ENCODE data around the gene IFITM10. TPM values are rescaled to one million over a fixed set of nuclear protein-coding genes. Genes with fewer than 3 reads are reported as not detected.
"Not testable (repeated sequence)": the region's sequence is repeated elsewhere in the genome, so short reads cannot be mapped to it uniquely, and the experiment has no call there.

IFITM10 gene
- polyA plus RNA-seq, 3 donors = 0.11 to 0.30 (median 0.14) TPM

DNA sequence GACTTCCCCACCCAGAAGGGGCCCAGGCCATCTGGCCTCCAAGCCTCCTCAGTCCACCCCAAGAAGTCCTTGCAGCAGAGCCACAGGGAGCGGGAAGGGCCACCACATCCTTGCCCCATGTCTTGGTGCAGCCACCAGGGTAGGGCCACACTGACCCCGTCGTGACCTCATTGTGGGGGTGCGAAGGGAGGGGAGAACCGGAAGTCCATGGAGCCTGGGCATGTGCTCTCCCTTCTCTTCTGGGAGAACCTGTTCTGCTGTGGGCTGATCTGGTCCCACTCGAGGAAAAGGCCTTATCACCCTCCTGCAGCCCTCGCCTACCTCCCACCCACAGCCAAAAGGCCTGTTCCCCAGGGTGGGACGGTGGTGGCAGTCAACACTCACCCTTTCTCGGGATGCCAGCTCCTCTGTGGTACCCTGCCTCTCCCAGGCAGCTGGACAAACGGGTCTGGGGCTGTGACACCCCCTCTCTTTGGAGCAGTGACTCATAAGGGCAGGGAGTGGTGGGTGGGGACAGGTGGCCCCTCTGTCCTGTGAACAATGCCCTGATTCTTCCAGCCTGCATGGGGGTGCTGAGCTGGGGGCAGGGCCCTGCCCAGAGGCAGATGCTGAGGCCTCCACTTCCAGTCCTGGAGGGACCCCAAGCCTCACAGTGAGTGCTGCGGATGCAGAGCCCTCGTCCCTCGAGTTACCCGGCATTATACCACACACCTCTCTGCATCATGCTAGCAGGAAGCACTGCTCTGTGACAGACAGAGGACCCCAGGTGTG, 27.9 kb upstream of the IFITM10 start:
- DNase-seq (ENCODE audit: low read depth in 3 of 3, low spot score in 2 of 3) = no peak

DNA sequence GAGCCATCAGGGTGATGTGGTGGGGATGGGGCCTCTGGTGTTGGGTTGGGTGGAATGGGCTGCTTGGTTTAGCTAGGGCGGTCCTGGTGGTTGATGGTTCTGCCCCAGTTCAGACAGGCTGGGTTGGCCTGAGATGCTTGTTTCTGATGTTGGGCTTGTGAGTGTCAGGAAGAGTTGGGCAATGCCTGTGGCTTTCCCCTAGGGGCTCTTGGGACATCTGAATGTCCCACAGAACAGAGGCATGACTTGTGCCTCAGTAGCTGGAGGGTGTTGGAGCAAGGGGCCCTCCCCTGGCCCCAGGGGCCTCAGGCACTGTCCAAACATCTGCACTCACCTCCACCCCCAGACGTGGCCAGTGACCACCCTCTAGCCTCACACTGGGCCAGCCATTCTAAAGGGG, 27.3 kb upstream of the IFITM10 start:
- DNase-seq (ENCODE audit: low read depth in 3 of 3, low spot score in 2 of 3) = no peak

DNA sequence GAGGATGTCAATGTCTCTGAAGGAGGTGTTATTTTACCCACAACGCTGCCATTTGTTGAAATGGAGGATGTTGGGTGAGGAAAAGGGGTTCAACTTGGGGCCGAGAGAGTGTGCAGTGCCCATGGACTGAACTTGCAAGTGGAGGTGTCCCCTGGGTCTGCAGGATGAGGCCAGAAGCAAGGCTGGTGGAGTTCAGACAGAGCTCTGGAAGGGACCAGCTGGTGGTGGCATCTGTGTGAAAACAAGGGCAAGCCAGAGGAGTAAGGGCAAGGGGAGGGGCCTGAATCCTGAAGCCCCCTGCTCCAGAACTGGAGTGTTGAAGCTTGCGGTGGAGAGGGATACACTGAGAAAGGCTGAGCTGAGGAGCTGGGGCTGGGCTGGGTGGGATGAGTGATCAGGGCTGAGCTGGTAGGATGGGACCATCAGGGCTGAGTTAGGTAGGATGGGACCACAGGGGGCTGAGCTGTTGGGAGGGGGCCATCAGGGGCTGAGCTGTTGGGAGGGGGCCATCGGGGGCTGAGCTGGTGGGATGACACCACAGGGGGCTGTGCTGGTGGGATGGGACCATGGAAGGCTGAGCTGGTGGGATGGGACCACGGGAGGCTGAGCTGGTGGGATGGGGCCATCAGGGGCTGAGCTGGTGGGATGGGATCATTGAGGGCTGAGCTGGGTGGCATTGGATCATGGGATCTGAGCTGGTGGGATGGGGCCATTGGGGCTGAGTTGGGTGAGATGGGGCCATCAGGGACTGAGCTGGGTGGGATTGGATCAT, 26.7 kb upstream of the IFITM10 start:
- DNase-seq (ENCODE audit: low read depth in 3 of 3, low spot score in 2 of 3) = no peak

DNA sequence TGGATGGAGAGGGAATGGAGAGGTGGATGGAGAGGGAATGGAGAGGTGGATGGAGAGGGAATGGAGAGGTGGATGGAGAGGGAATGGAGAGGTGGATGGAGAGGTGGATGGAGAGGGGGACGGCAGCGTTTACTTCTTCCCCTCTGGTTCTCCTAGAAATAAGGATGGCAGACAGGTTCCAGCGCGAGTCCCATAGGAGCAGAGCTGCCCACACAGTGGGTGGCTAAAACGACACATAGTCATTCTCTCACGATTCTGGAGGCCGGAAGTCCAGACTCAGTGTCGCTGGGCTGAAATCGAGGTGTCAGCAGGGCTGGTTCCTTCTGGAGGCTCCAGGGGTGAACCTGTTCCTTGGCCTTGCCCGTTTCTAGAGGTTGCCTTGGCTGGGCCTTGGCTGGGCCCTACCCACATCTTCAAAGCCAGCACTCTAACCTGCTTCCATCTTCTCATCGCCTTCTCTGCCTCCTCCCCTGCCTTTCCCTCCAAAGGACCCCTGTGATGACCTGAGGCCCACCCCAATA, 26.0 kb upstream of the IFITM10 start:
- DNase-seq (ENCODE audit: low read depth in 3 of 3, low spot score in 2 of 3) = no peak

DNA sequence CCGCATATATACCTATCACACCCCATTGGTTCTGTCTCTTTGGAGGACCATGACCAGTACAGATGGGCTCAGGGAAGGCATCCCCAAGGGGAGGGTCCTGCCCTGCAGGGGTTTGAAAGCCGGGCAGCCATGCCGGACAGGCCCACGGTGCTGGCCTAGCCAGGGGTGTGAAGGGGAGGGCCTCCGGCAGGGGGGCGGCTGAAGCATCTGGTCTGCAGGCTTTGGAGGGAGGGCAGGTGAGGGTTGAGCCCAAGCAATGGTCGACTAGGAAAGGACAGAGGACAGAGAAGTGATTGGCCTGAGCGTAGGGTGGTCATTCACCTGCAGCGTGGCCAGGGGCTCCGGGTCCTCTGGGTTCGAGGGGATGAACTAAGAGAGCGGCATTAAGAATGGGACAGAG, 24.5 kb upstream of the IFITM10 start:
- DNase-seq (ENCODE audit: low read depth in 3 of 3, low spot score in 2 of 3) = no peak

DNA sequence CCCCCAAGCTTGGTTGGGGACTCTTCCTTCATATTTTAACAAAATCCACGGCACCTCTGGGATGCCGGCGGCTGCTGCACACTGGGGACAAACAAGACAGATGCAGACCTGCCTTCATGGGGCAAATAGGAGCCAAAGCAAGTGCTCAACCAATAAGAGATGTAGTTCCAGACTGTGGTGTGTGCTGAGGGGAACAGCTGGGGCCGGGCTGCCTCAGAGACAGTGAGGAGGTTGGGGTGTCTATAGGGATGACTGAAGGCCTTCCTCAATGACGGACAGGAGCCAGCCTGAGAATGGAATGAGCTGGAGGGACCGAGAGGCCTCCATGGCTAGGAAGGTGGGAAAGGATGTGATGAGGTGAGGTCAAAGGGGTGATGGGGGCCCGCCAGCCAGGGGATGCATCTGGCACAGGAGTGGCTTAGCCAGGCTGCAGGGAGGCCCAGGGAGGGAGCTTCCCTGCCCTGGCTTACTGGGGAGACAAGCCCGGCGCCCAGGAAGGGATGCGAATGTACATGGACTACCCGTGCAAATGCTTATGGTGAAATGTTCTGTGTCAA, 23.7 kb upstream of the IFITM10 start:
- no peak for DNase-seq (ENCODE audit: low read depth in 3 of 3, low spot score in 2 of 3)

DNA sequence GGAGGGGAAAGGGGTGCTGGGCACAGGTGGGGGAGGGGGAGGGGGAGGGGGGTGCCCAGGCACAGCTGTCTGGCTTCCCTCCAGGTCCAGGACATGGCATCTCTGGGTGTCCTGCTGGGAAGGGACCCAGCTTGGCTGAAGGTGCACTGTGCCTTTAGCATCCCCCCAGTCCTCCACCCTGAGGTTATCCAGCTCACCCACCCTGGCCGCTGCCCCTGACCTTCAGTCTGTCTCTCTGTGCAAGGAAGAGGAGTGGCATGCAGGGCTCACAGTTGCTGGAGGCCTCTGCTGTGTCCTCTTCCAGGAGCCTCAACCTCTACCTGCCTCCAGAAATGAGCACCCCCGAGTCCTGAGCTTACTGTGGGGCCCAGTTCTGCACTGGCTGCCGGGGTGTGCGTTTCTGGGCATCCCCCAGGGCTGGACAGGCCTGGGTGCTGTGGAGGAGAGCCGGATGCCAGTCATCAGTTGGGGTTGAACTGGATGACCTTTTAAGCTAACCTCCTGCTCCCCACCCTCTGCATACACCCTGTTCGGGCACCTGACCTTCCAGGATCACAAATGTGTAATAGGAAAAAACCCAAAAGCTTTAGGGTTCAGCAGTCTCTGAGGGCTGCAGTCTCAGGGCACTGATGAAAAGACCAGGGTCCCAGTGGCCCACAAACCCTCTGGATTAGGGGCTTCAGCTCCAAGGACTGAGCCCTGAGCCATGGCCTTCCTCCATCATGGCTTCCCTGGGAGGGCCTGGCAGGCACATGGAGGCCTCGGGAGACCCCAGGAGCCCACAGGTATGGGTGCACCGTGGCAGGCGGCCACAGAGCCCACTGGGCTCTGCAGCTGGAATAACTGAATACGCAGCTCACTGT, 23.0 kb upstream of the IFITM10 start:
- DNase-seq (ENCODE audit: low read depth in 3 of 3, low spot score in 2 of 3) = no peak

DNA sequence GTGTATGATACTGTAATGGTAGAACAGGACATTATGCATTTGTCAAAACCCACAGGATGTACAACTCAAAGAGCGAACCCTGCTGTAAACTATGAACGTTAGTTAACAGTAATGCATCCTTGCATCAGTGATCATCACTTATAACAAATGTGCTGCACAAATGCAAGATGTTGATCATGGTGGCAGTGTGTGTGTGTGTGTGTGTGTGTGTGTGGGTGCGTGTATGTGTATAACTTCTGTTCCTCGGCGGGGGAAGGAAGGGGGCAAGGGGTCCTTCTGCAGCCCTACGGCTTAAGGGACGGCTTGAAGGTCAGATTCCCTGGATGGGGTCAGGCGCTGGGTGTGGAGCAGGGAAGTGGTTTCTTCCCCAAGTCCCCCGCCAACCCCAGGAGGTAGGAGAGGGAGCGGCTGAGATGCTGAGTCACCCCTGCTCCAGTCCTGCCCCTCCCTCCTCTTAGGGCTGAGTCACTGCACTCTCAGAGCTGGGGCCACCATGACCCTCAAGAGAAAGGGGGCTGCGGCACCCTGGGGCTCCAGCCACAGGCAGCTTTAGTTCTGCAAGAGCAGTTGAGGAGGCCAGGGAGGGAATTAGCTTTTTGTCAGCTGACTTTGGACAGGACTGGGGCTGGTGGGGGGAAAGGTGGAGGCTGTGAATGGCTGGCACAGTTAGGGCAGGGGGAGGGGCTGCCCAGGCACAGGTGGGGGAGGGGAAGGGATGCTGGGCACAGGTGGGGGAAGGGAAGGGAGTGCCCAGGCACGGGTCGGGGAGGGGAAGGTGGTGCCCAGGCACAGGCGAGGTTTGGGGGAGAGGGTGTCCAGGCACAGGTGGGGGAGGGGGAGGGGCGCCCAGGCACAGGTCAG, 22.1 kb upstream of the IFITM10 start:
- DNase-seq (ENCODE audit: low read depth in 3 of 3, low spot score in 2 of 3) = no peak

DNA sequence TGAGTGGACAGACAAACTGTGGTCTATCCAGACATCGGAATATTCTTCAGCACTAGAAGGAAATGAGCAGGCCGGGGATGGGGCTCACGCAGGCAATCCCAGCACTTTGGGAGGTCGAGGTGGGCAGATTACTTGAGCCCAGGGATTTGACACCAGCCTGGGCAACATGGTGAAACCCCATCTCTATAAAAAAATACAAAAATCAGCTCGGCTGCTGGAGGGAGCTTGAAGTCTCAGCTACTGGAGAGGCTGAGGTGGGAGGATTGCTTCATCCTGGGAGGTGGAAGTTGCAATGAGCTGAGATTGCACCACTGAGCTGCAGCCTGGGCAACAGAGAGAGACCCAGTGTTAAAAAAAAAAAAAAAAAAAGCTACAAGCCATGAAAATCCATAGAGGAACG, 21.3 kb upstream of the IFITM10 start:
- DNase-seq (ENCODE audit: low read depth in 3 of 3, low spot score in 2 of 3) = no peak

DNA sequence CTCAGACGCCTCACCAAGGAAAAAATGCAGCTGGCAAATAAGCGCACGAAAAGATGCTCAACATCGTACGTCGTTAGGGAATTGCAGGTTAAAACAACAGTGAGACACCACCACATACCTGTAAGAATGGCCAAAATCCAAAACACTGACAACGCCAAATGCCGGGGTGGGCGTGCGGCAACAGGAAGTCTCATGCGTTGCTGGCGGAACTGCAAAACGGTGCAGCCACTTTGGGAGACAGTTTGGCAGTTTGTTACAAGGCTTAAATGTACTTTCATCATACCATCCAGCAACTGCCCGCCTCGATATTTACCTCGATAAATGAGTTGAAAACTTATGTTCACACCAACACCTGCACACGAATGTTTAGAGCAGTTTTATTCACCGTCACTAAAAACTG, 20.9 kb upstream of the IFITM10 start:
- no peak for DNase-seq (ENCODE audit: low read depth in 3 of 3, low spot score in 2 of 3)

DNA sequence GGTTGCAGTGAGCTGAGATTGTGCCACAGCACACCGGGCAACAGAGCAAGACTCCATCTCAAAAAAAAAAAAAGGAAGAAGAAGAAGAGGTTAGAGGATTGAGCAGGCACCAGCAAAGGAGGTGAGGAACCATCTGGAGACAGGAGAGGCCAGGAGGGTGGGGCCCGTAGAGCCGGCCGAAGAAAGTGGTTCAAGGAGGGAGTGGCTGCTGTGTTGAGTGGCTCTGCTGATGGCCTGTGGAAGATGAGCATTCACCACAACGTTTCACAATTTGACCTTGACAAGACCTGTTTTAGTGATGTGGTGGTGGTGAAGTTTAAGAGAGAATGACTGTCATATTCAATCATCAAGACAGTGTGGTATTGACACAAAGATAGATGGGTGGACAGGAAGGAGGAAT, 20.1 kb upstream of the IFITM10 start:
- DNase-seq (ENCODE audit: low read depth in 3 of 3, low spot score in 2 of 3) = no peak

DNA sequence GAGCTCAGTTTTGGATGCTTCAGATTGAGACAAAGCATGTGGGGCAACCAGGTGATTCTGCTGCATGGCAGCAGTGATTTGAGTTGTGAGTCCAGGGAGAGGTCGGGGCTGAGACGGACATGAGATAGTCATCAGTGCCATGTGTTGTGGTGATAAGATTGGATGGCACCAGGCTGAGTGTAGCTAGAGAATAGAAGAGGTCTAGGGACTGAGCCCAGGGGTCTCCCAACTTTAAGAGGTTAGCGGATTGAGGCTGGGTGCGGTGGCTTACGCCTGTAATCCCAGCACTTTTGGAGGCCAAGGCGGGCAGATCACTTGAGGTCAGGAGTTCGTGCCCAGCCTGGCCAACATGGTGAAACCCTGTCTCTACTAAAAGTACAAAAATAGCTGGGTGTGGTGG, 19.7 kb upstream of the IFITM10 start:
- no peak for DNase-seq (ENCODE audit: low read depth in 3 of 3, low spot score in 2 of 3)

DNA sequence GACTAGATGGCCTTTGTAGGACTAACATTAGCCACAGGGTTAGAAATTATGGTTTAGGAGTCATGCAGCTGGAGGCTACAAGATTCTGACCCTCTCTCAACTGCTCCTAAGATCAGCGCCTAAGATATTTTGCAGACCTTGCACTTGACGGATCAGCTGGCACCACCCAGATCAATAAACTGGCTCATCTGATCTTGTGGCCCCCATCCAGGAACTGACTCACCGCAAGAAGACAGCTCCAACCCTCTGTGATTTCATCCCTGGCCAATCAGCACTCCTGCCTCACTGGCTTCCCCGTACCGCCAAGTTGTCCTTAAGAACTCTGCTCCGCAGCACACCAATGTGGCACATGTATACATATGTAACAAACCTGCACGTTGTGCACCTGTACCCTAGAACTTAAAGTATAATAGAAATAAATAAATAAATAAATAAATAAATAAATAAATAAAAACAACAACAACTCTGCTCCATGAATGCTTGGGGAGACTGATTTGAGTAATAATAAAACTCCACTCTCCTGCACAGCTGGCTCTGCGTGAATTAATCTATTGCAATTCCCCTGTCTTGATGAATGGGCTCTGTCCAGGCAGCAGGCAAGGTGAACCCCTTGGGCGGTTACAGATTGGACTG, 19.0 kb upstream of the IFITM10 start:
- DNase-seq (ENCODE audit: low read depth in 3 of 3, low spot score in 2 of 3) = not testable (repeated sequence)

DNA sequence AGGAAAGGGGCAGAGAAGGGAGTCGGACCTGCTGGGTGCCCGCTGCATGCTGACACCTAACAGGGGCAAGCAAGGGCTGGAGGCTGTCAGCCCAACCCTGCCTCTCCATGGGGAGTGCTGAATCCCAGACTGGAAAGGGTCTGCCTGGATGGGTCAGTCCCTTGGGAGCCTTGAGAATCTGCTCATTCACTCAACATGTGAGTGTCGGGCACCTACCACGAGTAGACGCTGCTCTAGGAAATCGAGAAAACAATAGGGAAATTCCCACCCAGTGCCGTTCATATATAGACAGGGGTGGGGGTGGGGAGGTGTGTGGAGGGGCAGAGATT, 17.7 kb upstream of the IFITM10 start:
- no peak for DNase-seq (ENCODE audit: low read depth in 3 of 3, low spot score in 2 of 3)

DNA sequence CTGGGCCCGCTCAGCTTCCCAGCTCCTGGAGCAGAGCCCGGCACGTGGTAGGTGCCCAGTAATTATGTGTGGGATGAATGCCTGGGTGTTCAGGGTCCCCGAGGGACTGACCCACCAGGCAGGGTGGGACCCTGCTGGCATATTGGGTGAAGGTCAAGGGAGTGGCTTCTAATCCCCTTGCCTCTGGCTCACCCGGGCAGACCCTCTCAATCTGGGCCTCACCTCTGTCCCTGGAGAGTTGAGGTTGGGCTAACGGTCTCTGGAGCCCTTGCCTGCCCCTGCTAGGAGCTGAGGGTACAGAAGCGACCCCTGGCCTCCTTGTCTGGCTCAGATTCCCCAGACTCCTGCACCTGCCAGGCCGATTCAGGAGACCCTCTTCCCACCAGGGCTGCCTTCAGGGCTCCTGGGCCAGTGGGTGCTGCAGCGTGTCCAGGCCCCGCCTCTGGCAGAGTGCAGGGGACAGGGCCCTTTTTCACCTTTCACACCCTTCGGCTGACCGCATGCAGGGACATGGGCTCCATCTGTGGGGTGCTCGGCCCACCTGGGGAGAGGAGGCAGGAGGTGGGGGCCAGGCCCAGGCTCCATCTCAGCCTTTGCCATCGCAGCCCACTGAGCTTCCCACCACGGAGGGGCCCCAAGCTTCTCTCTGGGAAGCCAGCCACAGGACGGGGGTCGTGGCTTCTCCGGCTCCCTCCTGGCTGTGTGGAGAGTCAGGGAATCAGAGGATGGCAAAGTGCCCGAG, 17.2 kb upstream of the IFITM10 start:
- DNase-seq (ENCODE audit: low read depth in 3 of 3, low spot score in 2 of 3) = no peak

DNA sequence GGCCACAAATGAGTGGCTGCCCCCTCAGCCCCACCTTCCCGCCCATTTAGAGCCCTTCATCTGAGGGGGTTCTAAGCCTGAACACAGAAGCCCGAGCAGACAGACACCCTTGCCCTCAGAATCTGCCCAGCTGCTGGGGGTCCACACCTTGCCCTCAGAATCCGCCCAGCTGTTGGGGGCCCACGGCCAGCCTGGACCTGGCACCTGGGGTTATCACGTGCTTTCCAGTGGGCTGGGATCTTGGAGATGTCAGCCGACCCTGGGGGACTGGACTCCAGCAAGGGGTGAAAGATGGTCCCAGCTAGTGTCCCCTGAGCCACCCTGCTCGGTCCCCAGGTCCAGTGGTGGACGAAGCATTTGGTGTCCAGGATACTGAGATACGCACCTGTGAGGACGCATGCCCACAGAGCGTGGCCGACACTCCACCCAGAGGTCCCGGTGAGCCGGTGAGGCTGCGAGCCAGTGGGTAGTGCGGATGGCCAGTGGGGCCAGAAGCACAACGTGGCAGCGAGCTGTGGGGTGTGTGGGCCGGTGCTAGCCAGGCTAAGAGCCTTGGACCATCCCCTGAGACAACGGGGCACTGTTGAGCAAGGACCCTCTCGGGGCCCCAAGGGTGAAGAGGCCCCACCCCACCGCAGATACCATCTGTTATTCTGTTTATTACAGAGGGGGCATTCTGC, 16.5 kb upstream of the IFITM10 start:
- no peak for DNase-seq (ENCODE audit: low read depth in 3 of 3, low spot score in 2 of 3)

DNA sequence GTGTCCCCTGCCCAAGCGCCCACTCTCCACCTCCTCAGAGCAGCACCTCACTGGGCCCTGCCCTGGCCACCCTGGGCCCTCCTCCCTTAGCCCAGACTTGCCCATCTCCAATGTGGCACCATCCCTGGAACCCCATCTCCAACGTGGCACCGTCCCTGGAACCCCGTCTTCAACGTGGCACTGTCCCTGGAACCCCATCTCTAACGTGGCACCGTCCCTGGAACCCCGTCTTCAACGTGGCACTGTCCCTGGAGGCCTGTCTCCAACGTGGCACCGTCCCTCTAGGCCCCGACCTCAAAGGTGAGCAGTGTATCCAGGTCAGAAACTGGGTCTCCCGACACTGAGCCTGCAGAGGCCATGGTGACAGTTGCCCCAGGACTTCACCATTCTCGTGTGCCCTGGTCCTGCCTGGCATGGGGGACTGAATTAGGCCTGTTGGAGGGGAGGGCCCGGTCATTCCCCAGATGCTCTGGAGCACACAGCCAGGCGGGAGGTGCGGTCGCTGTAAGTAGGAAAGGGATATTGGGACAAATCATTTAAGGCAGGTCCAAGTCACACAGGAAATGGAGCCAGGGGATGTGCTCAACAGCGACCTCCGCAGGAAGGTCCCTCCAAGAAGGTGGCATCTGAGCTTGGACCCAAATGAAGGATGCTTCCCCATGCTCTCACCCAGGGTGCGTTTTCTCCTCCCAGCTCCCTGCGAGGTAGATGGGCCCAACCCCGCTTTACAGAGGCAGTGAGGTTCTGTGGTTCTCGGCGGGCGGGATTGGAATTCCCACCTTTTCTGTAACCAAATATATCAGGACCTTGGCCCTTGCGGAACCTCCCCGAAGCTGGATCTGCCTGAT, 15.7 kb upstream of the IFITM10 start:
- no peak for DNase-seq (ENCODE audit: low read depth in 3 of 3, low spot score in 2 of 3)
